Gastrocnemius medialis (tissue), 4 donors: ENCODE data around the gene PCOLCE2.

Experiments used
- CTCF ChIP-seq, 5 experiments: fragments of 450-650 bp in 3 of 5; fragments of 200-600 bp in 2 of 5; sonication (generic) in 2 of 5; IDR thresholded peaks in 4 of 5; conservative IDR thresholded peaks in 1 of 5; 1 replicate in 4 of 5; 2 replicates in 1 of 5; pipeline ENCODE4 v1.5.1; 2016 to 2019; ENCODE audit warnings: antibody characterized with exemption in 5 of 5, mild to moderate bottlenecking in 3 of 5, moderate library complexity in 3 of 5
- POLR2A ChIP-seq, 2 donors: fragments of 450-650 bp; IDR thresholded peaks; one replicate each; pipeline ENCODE4 v1.6.1; 2017; ENCODE audit warnings: antibody characterized with exemption in 2 of 2, mild to moderate bottlenecking in 2 of 2, moderate library complexity in 2 of 2

GRCh38 chr3:142857056-142857455 is 31.8 kb downstream of the PCOLCE2 start:
- TF ChIP-seq POLR2A (IDR thresholded peaks at IDR 0.05) (no peak), CTCF (IDR thresholded peaks at IDR 0.05 in 4 of 5, conservative IDR thresholded peaks at IDR 0.05 in 1 of 5) (peak in 2 of 5 experiments; percentile 20 to 31)
